D341Med (cell line): ENCODE results near the gene LRRC3.

Experiments
- DNase-seq: peaks from one replicate; pipeline ENCODE4 v3.0.0; 2012; ENCODE audit warnings: low spot score

The LRRC3 gene

DNA sequence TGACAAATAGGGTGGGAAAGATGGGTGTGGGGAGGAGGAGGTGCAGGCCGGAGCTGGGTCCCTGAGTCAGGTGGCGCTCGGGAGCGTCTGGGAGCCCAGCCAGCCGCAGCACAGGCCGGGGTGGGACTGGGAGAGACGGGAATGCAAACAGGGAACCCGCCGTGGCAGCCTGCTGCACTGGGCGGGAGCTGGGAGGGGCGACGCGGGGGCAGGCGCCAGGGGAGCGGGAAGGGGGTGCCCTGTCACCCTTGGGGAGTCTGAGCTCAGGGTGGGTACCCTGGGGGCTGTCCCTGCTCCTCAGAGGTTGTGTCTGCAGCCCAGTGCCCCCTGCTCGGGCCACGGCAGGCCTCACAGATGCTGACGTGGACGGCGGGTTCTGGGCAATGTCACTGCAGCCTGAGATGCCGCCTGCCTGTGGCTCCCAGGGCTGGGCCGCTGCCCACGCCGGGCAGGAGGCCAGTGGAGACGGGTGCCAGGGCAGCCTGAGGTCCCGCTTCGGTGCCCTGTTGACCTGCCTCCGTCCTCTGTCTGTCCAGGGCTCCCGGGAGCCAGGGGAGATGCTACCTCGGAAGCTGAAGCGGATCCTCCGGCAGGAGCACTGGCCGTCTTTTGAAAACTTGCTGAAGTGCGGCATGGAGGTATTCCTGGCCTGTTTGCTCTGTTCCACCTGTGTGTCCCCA is 16.6 kb upstream of the LRRC3 start:
- no peak for DNase-seq

DNA sequence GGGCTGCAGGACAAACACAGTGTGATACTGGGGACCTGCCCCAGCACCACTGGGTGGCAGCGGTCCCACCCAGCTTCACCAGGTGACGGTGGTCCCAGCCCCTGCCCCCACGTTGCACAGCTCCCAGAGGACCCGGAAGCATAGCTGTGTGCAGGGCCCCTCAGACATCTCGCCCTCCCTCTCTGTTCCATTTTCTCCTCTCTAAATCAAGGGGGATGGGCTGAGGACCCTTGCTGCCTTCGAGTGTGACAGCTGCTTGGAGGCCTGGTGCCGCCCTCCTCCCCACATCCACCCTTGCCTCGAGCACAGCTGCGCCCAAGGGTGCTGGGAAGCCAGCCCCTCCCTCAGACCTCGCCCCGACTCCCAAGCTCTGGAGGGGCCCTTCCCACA is 16.1 kb upstream of the LRRC3 start:
- DNase-seq, result no peak

DNA sequence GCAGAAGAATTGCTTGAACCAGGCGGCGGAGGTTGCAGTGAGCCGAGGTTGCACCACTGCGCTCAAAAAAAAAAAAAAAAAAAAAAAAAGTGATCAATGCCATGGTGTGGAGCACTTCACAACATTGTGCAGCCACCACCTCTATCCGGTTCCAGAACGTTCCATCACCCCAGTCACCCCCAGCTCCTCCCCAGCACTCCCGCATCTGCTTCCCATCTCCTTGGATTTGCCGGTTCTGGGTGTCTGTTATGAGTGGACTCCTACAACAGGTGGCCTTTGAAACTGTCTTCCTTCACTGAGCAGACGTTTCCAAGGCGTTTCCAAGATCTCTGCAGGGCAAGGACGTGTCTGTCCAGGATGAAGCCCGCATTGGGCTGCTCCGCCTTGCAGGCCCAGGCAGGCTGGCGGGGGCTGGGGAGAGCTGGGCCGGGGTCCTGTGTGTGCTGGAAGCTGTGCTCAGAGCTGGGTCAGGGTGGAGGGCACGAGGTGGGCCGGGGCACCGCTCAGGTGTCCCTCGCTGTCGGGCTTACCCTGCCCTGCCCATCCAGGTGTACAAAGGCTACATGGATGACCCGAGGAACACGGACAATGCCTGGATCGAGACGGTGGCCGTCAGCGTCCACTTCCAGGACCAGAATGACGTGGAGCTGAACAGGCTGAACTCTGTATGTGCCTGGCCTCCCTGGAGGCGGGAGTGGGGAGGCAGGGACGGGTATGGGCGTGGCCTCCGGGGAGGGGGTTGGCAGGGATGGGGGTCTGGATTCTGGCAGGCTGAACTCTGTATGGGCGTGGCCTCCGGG is 14.9 kb upstream of the LRRC3 start:
- no peak for DNase-seq

GRCh38 chr21:44441041-44441400 is 14.3 kb upstream of the LRRC3 start:
- DNase-seq, result no peak

DNA sequence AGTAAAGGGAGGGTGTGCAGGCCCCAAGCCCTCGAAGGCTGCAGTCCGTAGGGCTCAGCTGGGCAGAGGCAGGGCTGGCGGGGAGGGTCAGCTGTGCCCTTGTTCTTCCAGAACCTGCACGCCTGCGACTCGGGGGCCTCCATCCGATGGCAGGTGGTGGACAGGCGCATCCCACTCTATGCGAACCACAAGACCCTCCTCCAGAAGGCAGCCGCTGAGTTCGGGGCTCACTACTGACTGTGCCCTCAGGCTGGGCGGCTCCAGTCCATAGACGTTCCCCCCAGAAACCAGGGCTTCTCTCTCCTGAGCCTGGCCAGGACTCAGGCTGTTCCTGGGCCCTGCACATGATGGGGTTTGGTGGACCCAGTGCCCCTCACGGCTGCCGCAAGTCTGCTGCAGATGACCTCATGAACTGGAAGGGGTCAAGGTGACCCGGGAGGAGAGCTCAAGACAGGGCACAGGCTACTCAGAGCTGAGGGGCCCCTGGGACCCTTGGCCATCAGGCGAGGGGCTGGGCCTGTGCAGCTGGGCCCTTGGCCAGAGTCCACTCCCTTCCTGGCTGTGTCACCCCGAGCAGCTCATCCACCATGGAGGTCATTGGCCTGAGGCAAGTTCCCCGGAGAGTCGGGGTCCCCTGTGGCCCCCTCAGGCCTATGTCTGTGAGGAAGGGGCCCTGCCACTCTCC is 13.6 kb upstream of the LRRC3 start:
- DNase-seq, result no peak

DNA sequence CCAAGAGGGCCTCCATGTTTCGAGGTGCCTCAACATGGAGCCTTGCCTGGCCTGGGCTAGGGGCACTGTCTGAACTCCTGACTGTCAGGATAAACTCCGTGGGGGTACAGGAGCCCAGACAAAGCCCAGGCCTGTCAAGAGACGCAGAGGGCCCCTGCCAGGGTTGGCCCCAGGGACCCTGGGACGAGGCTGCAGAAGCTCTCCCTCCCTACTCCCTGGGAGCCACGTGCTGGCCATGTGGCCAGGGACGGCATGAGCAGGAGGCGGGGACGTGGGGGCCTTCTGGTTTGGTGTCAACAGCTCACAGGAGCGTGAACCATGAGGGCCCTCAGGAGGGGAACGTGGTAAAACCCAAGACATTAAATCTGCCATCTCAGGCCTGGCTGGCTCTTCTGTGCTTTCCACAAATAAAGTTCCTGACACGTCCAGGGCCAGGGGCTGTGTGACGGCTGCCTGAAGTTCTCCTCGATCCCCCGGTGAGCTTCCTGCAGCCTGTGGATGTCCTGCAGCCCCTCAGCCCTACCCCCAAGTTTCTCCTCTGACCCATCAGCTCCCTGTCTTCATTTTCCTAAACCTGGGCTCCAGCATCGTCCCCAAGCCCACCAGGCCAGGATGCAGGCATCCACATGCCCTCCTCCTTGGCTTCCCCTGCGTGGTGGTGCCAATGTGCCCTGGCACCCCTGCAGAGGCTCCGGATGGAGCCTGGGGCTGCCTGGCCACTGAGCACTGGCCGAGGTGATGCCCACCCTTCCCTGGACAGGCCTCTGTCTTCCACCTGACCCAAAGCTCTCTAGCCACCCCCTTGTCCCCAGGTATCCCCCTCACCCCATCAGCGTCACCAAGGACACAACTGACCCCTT is 12.8 kb upstream of the LRRC3 start:
- no peak for DNase-seq

- no peak for DNase-seq
These were observed 11.9 kb upstream of the LRRC3 start for GRCh38 chr21:44443291-44443890.

DNA sequence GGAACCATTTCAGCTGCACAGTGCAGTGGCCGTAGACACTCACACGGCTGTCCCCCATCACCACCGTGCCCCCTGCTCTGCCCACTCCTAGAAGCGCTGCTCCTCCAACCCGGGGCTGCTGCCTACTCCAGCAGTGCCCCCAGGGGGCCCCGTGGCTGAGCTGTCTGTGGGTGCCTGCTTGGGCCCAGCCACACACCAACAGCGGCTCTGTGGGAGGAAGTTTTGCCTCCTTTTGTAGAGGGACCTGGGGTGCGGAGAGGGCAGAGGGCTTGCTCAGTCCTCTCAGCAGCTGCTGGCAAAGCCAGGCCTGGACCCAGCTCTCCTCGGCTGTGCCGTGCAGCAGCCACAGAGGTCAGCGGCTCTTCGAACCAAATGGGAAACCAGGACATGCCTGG is 11.4 kb upstream of the LRRC3 start:
- no peak for DNase-seq

DNA sequence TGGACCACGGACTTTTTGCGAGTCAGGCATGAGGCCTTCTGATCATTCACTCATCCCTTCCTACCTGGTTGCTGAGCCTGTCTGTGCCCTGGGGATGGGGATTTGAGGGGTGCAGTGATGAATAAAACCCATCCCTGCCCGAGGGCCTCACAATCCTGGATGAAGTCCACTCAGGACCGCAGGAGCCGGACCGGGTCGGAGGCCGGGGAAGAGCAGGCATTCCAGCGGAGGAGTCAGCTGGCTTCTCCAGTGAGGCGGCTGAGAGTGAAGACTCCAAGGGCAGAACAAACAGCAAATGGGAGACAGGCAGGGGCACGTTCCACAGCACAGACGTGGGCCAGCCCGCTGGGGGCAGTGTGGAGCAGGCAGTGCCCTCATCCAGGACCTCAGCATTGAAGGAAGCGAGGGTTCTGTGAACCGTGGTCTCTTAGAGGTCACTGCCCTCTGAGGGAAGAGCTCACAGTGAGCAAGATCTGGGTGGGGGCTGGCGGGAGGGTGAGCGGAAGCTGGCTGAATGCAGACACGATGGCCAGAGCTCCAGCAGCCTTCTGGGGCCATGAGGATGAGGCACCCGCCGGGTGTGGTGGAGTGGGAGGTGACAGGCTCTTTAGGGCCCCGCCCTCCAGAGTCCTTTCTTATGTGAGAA is 10.9 kb upstream of the LRRC3 start:
- no peak for DNase-seq

- no peak for DNase-seq
These were observed 10.0 kb upstream of the LRRC3 start for GRCh38 chr21:44445145-44445812.

DNA sequence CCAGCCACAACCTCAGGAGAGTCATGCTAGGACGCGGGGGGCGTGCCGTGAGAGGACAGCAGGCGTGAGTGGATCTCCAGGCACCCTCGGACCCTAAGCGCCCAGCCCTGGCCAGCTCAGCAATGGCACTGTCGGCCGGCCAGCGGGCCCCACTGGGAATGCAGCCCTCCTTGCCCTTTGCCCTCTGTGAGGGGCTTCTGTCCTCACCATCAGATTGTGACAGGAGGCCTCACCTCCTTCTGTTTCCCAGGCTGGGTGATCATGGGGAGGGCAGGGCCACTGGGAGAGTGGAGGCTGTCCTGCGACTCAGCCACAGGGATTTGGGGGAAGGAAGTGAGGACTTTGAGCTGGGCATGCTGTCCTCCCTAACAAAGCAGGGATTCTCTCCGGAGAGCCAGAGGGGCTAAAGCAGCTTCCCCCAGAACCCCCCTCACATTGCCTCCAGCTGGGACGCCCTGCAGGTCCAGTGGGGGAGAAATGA is 6.6 kb upstream of the LRRC3 start:
- no peak for DNase-seq

DNA sequence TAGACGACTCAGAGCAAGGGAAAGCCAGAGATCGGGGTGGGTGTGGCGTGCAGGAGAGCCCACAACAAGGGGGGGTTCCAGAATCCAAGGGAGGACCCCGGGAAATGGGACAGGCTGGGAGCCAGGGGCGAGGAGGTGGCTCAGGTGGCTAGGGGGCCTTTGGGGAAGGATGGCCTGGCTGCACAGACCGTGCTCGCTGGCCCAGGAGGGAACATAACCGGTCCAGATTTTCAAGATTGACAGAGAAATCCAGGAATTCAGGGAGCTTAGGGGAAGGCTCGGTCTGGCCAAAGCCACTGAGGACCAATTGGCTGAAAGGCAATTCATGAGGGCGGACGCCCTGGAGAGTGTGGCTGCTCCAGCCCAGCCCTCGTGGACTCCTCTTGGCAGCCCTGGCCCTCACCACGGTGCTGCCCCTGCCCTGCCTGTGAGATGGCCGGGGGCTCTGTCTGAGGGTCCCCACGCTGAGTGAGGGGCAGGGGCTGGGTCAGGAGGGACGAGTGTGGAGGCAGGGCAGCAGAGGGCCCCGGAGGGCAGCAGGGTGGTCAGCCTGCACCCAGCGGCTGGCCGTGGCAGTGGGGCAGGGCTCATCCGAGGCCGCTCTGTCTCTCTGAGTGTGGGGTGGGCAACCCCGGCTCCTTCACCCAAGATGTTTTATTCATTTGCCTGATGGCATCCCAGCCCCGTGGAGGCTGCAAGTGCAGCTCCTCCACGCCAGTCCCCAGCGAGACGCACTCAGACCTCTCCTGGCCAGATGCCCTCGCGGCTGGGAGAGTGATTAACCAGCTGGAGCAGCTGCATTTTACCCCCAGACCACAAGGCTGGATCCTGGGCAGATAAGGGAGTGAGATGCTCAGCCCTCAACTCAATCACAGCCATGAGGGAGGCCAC is 5.6 kb upstream of the LRRC3 start:
- no peak for DNase-seq

- no peak for DNase-seq
These were observed 4.9 kb upstream of the LRRC3 start for GRCh38 chr21:44450402-44450801.

DNA sequence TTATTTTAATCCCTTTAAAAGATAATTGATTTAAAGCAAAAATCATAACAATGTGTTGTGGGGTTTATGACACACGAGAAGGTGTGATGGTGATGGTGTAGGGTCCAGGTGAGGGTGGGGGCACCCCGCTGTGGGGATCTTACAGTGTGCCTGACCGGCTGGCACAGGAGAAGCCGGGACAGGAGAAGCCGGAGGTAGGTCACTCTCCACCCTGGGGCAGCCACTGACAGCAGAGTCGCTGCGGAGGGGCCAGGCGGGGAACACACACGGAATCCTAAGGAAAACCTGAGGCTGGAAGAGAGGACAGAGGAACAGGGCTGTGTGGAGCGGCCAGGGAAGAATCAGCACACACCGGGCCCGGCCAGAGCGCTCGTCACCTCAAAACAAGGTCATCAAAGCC is 4.3 kb upstream of the LRRC3 start:
- DNase-seq, result no peak

- no peak for DNase-seq
These were observed 2.2 kb upstream of the LRRC3 start for GRCh38 chr21:44453120-44453519.

DNA sequence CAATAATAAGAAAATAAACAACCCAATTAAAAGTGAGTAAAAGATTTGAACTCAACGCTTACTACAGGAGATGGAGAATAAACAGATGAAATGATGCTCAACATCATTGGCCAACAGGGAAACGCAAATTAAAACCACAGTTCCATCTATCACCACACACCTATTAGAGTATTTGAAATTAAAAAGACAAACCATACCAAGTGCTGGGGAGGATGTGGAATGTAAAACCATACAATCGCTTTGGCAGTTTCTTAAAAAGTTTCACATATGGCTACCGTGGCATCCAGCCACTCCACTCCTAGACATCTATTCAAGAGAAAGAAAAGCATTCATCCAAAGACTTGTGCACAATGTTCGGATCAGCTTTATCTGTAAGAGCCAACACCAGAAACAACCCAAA is 1.3 kb upstream of the LRRC3 start:
- no peak for DNase-seq

GRCh38 chr21:44455524-44456213 is 359 bp downstream of the LRRC3 start:
- DNase-seq, result peak; percentile 72

- DNase-seq, result no peak
These were observed 1.1 kb downstream of the LRRC3 start for GRCh38 chr21:44456214-44456914.
